GM12878 (cell line): Measurements from ENCODE around the gene UPF1. TPM values are rescaled to one million over a fixed set of nuclear protein-coding genes. Genes with fewer than 3 reads are reported as not detected.
A peak's percentile ranks its signal among the peaks of the same experiment; 100 is the strongest.

Experiments
- CEBPZ ChIP-seq: fragments of 150-350 bp; IDR thresholded peaks from 2 replicates; pipeline ENCODE4 v1.6.1; 2016; ENCODE audit warnings: low read depth, low read length
- DPF2 ChIP-seq: fragments of 450-650 bp; IDR thresholded peaks from 2 replicates; pipeline ENCODE4 v1.6.1; 2017; ENCODE audit warnings: mild to moderate bottlenecking
- EZH2 ChIP-seq: IDR thresholded peaks from 2 replicates; pipeline ENCODE4 v1.6.1; 2012; ENCODE audit warnings: low read depth, mild to moderate bottlenecking, control low read depth, inconsistent platforms, low read length, borderline replicate concordance; ENCODE audit not compliant: control insufficient read depth
- GABPA ChIP-seq: IDR thresholded peaks from 2 replicates; pipeline ENCODE4 v1.6.1; 2014; ENCODE audit warnings: antibody characterized with exemption, low read depth, mild to moderate bottlenecking, inconsistent platforms
- HDGF ChIP-seq: fragments of 450-650 bp; IDR thresholded peaks from 2 replicates; pipeline ENCODE4 v1.6.1; 2016; ENCODE audit warnings: antibody characterized with exemption
- JUNB ChIP-seq: IDR thresholded peaks from 2 replicates; pipeline ENCODE4 v1.6.1; 2016; ENCODE audit warnings: antibody characterized with exemption, mild to moderate bottlenecking
- MYC ChIP-seq: IDR thresholded peaks from 2 replicates; pipeline ENCODE4 v1.6.1; 2011; ENCODE audit warnings: mild to moderate bottlenecking, low read length, moderate library complexity, inconsistent platforms; ENCODE audit not compliant: insufficient read depth, insufficient replicate concordance, insufficient read length, severe bottlenecking
- NKRF ChIP-seq: fragments of 450-650 bp; conservative IDR thresholded peaks from 2 replicates; pipeline ENCODE4 v1.6.1; 2017; ENCODE audit warnings: mild to moderate bottlenecking, moderate library complexity
- NRF1 ChIP-seq: conservative IDR thresholded peaks from 2 replicates; pipeline ENCODE4 v1.6.1; 2011; ENCODE audit warnings: mild to moderate bottlenecking, low read depth, low read length, improper control_type of control experiment
- RBBP5 ChIP-seq: fragments of 200-600 bp; sonication (generic); conservative IDR thresholded peaks from 2 replicates; pipeline ENCODE4 v1.6.1; 2016
- RCOR1 ChIP-seq: conservative IDR thresholded peaks from 2 replicates; pipeline ENCODE4 v1.6.1; 2012; ENCODE audit warnings: low read depth, low read length, improper control_type of control experiment
- RFX5 ChIP-seq: IDR thresholded peaks from 2 replicates; pipeline ENCODE4 v1.6.1; 2011; ENCODE audit warnings: low read depth, low read length, improper control_type of control experiment
- RUNX3 ChIP-seq: IDR thresholded peaks from 2 replicates; pipeline ENCODE4 v1.6.1; 2012; ENCODE audit warnings: low read length, inconsistent platforms
- SIN3A ChIP-seq: IDR thresholded peaks from 2 replicates; pipeline ENCODE4 v1.6.1; 2012; ENCODE audit warnings: low read depth, low read length, improper control_type of control experiment
- SRF ChIP-seq, 2 experiments: IDR thresholded peaks; 2 replicates each; pipeline ENCODE4 v1.6.1; 2011; ENCODE audit warnings: low read depth in 2 of 2, low read length in 2 of 2, mild to moderate bottlenecking in 1 of 2, moderate library complexity in 1 of 2
- TCF3 ChIP-seq: IDR thresholded peaks from 2 replicates; pipeline ENCODE4 v1.6.1; 2012; ENCODE audit warnings: low read depth, mild to moderate bottlenecking, low read length, borderline replicate concordance; ENCODE audit not compliant: insufficient read depth
- ZBED1 ChIP-seq: IDR thresholded peaks from 2 replicates; pipeline ENCODE4 v1.6.1; 2016; ENCODE audit warnings: borderline replicate concordance
- ZBTB40 ChIP-seq: fragments of 450-650 bp; IDR thresholded peaks from 2 replicates; pipeline ENCODE4 v1.6.1; 2016; ENCODE audit warnings: mild to moderate bottlenecking, moderate library complexity, borderline replicate concordance
- ZNF384 ChIP-seq: IDR thresholded peaks from 2 replicates; pipeline ENCODE4 v1.6.1; 2012; ENCODE audit warnings: low read depth, mild to moderate bottlenecking, low read length, improper control_type of control experiment, borderline replicate concordance
- ZNF622 ChIP-seq: fragments of 450-650 bp; IDR thresholded peaks from 2 replicates; pipeline ENCODE4 v1.6.1; 2017; ENCODE audit warnings: mild to moderate bottlenecking, inconsistent platforms
- polyA plus RNA-seq, 11 experiments: library from polyadenylated mRNA; depleted of rRNA in 4 of 11; unstranded in 6 of 11; stranded (reverse) in 5 of 11; fragments of >200 nt; fragmentation: Nextera tagmentation in 4 of 11; fragmentation: Illumina TruSeq in 1 of 11; extraction: Ambion mirVana in 4 of 11; extraction: Trizol in 1 of 11; gene quantifications; 1 replicate in 1 of 11; 2 replicates in 10 of 11; pipeline versions ENCODE4 v1.2.1 to v1.2.3, GENCODE V29; 2011 to 2016; ENCODE audit warnings: inconsistent platforms in 2 of 11, missing spikeins in 2 of 11, low read depth in 1 of 11
- total RNA-seq, 4 experiments: library from RNA; depleted of rRNA in 3 of 4; stranded (reverse); fragments of >200 nt in 3 of 4; fragmentation: Illumina TruSeq in 1 of 4; extraction: Trizol in 1 of 4; gene quantifications; 2 replicates each; pipeline versions ENCODE4 v1.2.1 to v1.2.3, GENCODE V29; 2013 to 2021

Gene UPF1
- total and polyA plus RNA-seq, 10 of the 15 experiments (the other 5 are each of a cell fraction or from before 2014, with no cell fraction given), result 0.58 to 80.9 (median 18.7) TPM

GRCh38 chr19:18831524-18832305, at the start of gene UPF1 (continued):
- TF ChIP-seq GABPA, result no peak
- no peak for TF ChIP-seq EZH2
- TF ChIP-seq DPF2, result peak; percentile 92
- no peak for TF ChIP-seq ZNF384
- TF ChIP-seq NKRF, result peak; percentile 93
- TF ChIP-seq ZBED1, result no peak
- peak; percentile 86 for TF ChIP-seq NRF1
- TF ChIP-seq RFX5, result no peak
- no peak for TF ChIP-seq MYC
- no peak for TF ChIP-seq JUNB
- TF ChIP-seq RUNX3, result 0 out of 2 replicates have a peak, but pooled peaks have one; percentile 4
- TF ChIP-seq CEBPZ, result no peak
- TF ChIP-seq HDGF, result 0 out of 2 replicates have a peak, but pooled peaks have one; percentile 24
- peak; percentile 84 for TF ChIP-seq SIN3A
- no peak for TF ChIP-seq ZBTB40
- no peak for TF ChIP-seq ZNF622
- no peak for TF ChIP-seq RCOR1
- TF ChIP-seq TCF3, result no peak
- no peak for TF ChIP-seq SRF (IDR thresholded peaks at IDR 0.05; ENCODE audit: low read depth in 2 of 2, low read length in 2 of 2)
- TF ChIP-seq RBBP5, result no peak
